GM13977 (cell line): ENCODE data around the gene EME1.

ENCODE experiments used
- DNase-seq: peaks from one replicate; pipeline ENCODE4 v3.0.0; 2012; ENCODE audit warnings: low spot score
- CTCF ChIP-seq: IDR thresholded peaks from 2 replicates; pipeline ENCODE4 v1.5.1; 2012; ENCODE audit warnings: mild to moderate bottlenecking, control low read depth; ENCODE audit not compliant: insufficient read depth; ENCODE audit errors: extremely low read depth, missing control alignments
- in situ Hi-C: fragments of 300-500 bp; cut with MboI; formaldehyde crosslinking; loops from one replicate; pipeline ENCODE4 v1.12.0; 2022; ENCODE audit warnings: low sequenced_read_pairs, low pct_unique_long_range_greater_than_20kb, mixed read lengths, inconsistent platforms; ENCODE audit not compliant: unreplicated experiment

Gene EME1

GRCh38 chr17:50367401-50367800 is 5.6 kb upstream of the EME1 start:
- no peak for DNase-seq
- TF ChIP-seq CTCF = no peak
- in situ Hi-C loops = no loop called here

GRCh38 chr17:50370052-50370451 is 3.0 kb upstream of the EME1 start:
- DNase-seq = no peak
- in situ Hi-C loops = no loop called here
- TF ChIP-seq CTCF = no peak

GRCh38 chr17:50371526-50371925 is 1.5 kb upstream of the EME1 start:
- TF ChIP-seq CTCF = no peak
- in situ Hi-C loops = no loop called here
- no peak for DNase-seq

- DNase-seq = no peak
- TF ChIP-seq CTCF = no peak
- in situ Hi-C loops = no loop called here
Measured at GRCh38 chr17:50372222-50372757, 739 bp upstream of the EME1 start.

- TF ChIP-seq CTCF = no peak
- DNase-seq = no peak
- in situ Hi-C loops = no loop called here
Measured at GRCh38 chr17:50373705-50374104, 676 bp downstream of the EME1 start.

GRCh38 chr17:50375858-50376538 is 3.0 kb downstream of the EME1 start:
- DNase-seq = no peak
- TF ChIP-seq CTCF = no peak
- in situ Hi-C loops = no loop called here
